Stromal cell of bone marrow (primary cell): ENCODE measurements around the gene PRLHR.
"Not testable (repeated sequence)": the region's sequence is repeated elsewhere in the genome, so short reads cannot be mapped to it uniquely, and the experiment has no call there.

ENCODE experiments used
- DNase-seq: peaks from one replicate; pipeline ENCODE4 v3.0.0-alpha.2; 2012; ENCODE audit warnings: low read depth

PRLHR gene

DNA sequence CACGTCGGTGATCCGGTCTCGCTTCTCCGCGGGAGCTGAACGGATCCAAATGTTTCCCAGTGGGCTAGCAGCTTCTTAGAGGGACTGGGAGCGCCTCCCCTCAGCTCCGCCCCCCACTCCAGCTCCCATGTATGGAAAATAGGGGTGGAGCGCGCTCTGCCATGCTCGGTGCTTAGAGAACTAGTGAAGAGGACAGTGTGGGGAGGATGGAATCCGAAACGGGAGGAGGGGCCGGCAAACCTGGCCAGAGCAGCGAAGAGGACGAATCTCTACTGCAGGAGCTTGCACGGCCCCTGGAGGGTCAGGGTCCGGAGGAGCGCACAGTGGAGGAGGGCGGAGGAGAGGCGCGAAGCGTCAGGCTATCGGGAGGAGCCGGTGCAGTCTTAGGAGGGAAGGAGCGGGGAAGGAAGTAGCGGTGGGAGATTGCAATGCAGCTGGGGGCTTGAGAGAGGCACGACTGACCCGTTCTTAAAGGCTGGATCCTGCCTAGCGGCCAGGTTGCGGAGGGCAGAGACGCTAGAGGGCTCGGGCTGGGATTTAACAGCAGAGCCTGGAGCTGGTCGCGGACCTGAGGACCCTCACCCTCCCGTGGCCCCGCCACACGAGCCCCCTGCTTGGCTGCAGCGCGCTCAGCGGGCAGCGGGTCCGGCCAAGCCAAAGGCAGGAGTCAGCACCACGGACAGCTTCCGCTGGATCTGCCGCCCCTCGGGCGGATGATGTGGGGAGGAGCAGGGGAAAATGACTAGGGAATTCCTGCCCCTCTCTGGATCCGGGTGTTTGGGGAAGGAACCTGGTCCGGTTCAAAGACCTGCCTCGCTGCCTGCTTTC lies at the start of gene PRLHR:
PRLHR (minus strand) TSS at position 51 of the 828 bp plus-strand sequence. CDS start 404 bp downstream, outside the sequence.
- no peak for DNase-seq

GRCh38 chr10:118642228-118642627 lies 46.8 kb upstream of the PRLHR start:
- no peak for DNase-seq

DNA sequence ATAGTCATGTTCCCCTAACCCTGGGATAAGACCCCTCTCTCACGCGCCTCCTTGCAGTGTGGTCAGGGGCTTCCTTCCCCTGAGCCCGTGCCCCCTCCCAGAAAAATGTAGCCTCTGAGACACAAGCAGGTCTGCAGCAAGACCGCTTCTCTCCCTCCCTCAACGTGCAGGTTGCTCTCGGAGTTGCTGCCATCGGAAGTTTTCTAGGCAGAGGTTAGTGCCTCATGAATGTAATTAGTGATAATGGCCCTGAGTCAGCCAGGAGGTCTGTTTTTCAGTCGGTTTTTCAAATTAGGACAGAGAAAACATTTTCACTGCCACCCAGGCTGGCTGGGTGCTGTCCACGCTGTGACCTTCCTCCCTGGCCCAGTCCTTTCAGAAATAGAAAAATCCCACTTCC lies 43.2 kb upstream of the PRLHR start:
- DNase-seq: no peak

GRCh38 chr10:118635674-118636402 lies 40.4 kb upstream of the PRLHR start:
- DNase-seq: no peak

GRCh38 chr10:118633786-118634185 lies 38.3 kb upstream of the PRLHR start:
- DNase-seq: no peak

- DNase-seq: peak; percentile 20
Measured at GRCh38 chr10:118629211-118629610, 33.8 kb upstream of the PRLHR start.

DNA sequence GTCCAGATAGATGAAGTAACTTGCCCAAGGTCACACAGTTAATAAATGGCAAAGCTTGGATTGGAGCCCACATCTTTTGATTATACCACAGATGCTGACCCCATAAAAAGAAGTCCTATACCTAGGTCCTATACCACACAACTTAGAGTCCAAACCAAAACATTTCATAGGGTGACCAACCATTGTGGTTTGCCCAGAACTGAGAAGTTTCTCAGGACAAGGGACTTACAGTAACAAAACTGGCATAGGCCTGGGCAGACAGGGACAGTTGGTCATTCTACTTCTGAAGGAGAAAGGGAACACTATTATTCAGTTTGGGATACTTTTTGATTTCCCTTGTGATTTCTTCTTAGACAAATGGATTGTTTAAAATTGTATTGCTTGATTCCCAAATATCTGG lies 32.9 kb upstream of the PRLHR start:
- DNase-seq: no peak

DNA sequence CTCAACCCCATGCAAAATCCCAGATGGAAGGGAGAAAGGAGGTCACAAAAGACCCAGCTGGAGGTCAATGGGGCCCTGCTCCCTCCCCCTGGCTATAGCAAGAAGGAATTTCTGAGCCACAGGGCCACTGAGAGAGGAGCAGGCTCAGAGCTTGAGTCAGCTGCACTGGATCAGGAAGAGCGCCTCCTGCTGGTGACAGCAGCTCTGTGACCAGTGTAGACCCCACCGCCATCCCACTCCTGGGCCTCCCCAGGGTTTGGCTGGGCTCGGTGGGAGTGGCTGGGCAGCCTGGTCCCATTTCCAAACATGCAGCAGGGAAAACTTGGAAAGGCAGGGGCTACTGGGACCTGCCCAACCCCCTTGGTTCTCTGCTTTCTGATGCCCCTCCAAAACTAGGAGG lies 31.5 kb upstream of the PRLHR start:
- no peak for DNase-seq

GRCh38 chr10:118625504-118625903 lies 30.1 kb upstream of the PRLHR start:
- DNase-seq: no peak

- DNase-seq: no peak
Measured at GRCh38 chr10:118624747-118625146, 29.3 kb upstream of the PRLHR start.

GRCh38 chr10:118621304-118621942 lies 26.0 kb upstream of the PRLHR start:
- DNase-seq: no peak

DNA sequence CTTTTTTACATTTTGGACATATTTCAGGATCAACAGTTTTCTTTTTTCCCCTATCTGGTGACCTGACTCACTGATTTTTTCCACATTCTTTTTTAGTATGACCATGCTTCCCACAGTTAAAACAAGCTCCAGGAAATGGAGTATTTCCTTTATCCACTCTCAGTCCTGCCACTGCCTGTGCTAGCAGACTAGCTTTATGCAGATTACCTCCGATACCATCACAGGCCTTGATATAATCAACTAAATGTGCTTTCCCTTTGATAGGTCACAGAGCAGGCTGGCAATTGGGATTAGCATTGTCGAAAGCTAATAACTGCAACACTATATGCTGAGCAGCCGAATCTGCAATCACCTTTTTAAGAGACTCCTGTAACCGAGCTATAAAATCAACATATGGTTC lies 18.4 kb upstream of the PRLHR start:
- not testable (repeated sequence) for DNase-seq

DNA sequence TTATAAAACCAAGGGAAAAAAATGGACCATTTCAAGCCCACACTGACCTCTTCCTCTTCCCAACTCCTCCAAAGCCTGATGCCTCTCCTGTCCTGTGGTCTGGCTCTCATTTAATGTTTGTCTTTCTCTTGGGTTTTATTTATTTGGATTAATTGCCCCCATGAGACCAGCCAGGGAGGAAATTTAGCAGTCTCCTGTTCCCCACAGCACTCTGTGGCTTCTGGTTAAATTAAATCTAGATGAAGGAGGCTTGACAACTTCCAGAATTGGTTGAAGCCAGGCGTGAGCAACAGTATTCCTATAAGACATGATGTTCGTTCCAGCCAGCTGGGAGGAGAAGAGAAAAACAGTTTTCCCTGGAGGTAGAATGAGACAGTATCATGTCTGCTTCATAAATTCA lies 15.1 kb upstream of the PRLHR start:
- DNase-seq: no peak

DNA sequence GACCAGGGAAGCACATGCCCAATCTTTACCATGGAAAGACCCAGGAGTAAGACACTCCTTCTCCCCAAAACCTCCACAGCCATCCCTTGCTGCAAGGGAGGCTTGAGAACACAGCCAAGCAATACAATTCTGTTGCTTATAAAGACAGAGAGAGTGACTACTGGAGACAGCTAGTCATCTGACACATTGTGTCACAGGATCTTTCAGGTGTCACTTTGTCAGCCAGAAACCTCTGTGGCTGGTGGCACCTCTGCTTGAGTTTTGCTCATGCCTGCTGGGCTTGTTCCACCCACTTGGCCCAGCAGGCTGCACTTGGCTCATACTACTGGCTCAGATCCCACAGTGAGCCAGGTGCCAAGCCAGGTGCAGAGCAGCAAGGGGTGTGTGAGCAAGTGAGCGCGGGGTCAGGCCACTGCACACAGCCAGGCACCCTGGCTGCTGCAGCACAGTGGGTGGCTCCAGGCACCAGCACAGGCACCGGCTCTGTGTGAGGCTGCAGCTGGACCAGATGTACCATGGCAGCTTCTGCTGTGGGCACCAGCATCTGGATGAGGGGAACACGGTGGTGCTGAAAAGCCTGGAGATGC lies 12.4 kb upstream of the PRLHR start:
- DNase-seq: no peak

DNA sequence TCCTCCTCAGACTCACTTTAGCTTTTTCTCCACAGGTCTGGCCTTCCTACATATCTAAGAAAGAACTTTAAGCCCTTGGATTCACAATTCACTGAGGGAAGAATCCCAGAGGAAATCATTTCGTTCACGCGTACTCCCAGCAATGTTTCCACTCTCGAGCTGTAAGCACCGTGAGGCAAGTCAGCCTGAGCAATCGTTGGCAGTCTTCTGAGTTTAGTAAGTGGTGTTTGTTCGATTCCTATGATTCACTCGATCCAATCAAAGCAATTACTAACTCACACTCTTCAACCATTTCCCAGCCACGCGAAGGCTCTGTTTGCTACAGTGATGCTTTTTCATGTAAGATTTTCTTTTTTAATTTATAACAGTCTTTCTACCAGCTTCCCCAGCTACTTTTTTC lies 10.2 kb upstream of the PRLHR start:
- no peak for DNase-seq

- no peak for DNase-seq
Measured at GRCh38 chr10:118596426-118597124, 1.1 kb upstream of the PRLHR start.

GRCh38 chr10:118595064-118595420 lies 406 bp downstream of the PRLHR start:
- no peak for DNase-seq

DNA sequence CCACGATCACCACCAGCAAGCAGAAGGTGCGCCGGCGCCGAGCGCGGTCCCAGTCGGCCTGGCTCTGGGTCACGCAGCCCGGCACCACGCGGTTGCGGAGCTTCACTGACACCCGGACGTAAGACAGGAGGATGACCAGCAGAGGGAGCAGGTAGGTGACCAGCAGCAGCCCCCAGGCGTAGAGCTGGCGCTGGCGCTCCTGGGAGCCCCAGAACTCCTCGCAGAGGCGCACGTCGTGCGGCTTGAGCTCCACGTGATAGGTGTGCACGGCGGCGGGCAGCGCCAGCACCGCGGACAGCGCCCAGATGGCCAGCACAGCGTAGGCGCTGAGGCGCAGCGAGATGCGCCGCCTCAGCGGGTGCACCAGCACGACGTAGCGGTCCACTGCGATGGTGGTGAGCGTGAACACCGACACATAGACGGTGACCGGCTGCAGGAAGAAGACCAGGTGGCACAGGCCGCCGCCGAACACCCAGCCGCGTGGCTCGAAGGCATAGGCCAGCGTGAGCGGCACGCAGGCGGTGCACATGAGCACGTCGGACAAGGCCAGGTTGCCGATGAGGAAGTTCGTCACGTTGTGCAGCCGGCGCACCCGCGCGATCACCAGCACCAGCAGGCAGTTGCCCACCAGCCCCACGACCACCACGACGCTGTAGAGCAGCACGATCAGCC lies 920 bp downstream of the PRLHR start:
- DNase-seq: no peak

DNA sequence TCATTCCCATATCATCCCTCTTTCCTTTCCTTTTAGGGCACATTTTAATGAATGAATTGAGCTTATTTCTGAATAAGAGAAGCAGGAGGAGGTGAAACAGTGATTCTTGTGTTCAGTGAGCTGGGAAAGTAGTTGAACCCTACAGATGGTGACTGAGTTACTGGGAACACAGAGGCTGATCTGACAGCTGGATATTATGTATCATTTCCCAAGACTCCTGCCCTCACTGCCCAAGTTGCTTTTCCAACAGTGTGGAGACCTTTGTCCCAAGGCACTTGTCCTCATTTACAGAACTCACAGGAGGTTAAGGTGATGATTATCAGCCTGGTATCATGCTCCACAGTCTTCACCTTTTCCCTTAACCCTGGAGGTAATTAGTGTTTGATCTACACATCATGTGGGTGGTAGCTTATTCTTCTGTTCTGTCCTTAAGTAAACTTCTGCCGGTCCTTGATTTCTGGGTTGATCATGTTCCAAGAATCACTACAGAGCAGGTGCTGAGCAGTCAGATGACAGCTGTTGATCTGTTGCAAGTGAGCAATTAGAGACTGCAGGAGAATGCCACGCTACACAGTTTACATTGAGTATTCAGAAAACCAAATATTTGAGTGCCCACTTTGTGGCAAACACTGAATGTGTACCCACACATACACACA lies 2.6 kb downstream of the PRLHR start:
- DNase-seq: no peak

GRCh38 chr10:118590334-118590733 lies 5.1 kb downstream of the PRLHR start:
- DNase-seq: no peak
